GM23248 (cell line): ENCODE data around the gene TYW3. TPM values are rescaled to one million over a fixed set of nuclear protein-coding genes. Genes with fewer than 3 reads are reported as not detected.

ENCODE experiments used
- DNase-seq: peaks from one replicate; pipeline ENCODE4 v3.0.0-alpha.2; 2015
- H2AFZ ChIP-seq: fragments of 200-600 bp; sonication (generic); 2 replicates; pipeline ENCODE4 v1.6.1; 2016; ENCODE audit warnings: antibody characterized with exemption
- H3F3A ChIP-seq: fragments of 200-600 bp; sonication (generic); 2 replicates; pipeline ENCODE4 v1.6.1; 2016; ENCODE audit warnings: mild to moderate bottlenecking, antibody characterized with exemption, mixed run types; ENCODE audit not compliant: insufficient read depth
- H3K27ac ChIP-seq: fragments of 200-600 bp; sonication (generic); 2 replicates; pipeline ENCODE4 v1.5.1; 2016; ENCODE audit warnings: mild to moderate bottlenecking
- H3K27me3 ChIP-seq: fragments of 200-600 bp; sonication (generic); replicated peaks from 2 replicates; pipeline ENCODE4 v1.6.1; 2016; ENCODE audit warnings: mild to moderate bottlenecking; ENCODE audit not compliant: insufficient read depth
- H3K36me3 ChIP-seq: fragments of 200-600 bp; sonication (generic); 2 replicates; pipeline ENCODE4 v1.6.1; 2016; ENCODE audit warnings: low read depth, mild to moderate bottlenecking
- H3K4me1 ChIP-seq: fragments of 200-600 bp; sonication (generic); 2 replicates; pipeline ENCODE4 v1.6.1; 2016; ENCODE audit warnings: mild to moderate bottlenecking; ENCODE audit not compliant: insufficient read depth
- H3K4me2 ChIP-seq: fragments of 200-600 bp; sonication (generic); one replicate; pipeline ENCODE4 v1.6.1; 2016; ENCODE audit warnings: mild to moderate bottlenecking; ENCODE audit not compliant: unreplicated experiment
- H3K4me3 ChIP-seq: fragments of 200-600 bp; sonication (generic); 2 replicates; pipeline ENCODE4 v1.5.1; 2016; ENCODE audit warnings: mild to moderate bottlenecking
- H3K79me2 ChIP-seq: fragments of 200-600 bp; sonication (generic); 2 replicates; pipeline ENCODE4 v1.6.1; 2016; ENCODE audit warnings: mild to moderate bottlenecking; ENCODE audit not compliant: insufficient read depth
- H3K9ac ChIP-seq: fragments of 200-600 bp; sonication (generic); 2 replicates; pipeline ENCODE4 v1.6.1; 2016; ENCODE audit warnings: mild to moderate bottlenecking
- H3K9me2 ChIP-seq: fragments of 200-600 bp; sonication (generic); 2 replicates; pipeline ENCODE4 v1.6.1; 2016; ENCODE audit warnings: mixed run types, mild to moderate bottlenecking, moderate library complexity; ENCODE audit not compliant: insufficient read depth
- H3K9me3 ChIP-seq: fragments of 200-600 bp; sonication (generic); one replicate; pipeline ENCODE4 v1.6.1; 2017; ENCODE audit warnings: low read depth
- H4K20me1 ChIP-seq: fragments of 200-600 bp; sonication (generic); 2 replicates; pipeline ENCODE4 v1.6.0; 2016; ENCODE audit not compliant: insufficient read depth
- EZH2 ChIP-seq: fragments of 200-600 bp; sonication (generic); IDR thresholded peaks from 2 replicates; pipeline ENCODE4 v1.6.1; 2018; ENCODE audit warnings: antibody characterized with exemption, mild to moderate bottlenecking; ENCODE audit not compliant: insufficient read depth, poor library complexity, severe bottlenecking
- EZH2phosphoT487 ChIP-seq: fragments of 200-600 bp; sonication (generic); IDR thresholded peaks from 2 replicates; pipeline ENCODE4 v1.6.1; 2018; ENCODE audit warnings: antibody characterized with exemption, moderate library complexity, mild to moderate bottlenecking, low read depth; ENCODE audit not compliant: insufficient read depth
- WGBS, 2 experiments: methylation state at CpG; one replicate each; pipeline ENCODE4 v1.1.6; 2015 to 2017; ENCODE audit warnings: low lambda C conversion rate in 2 of 2, low coverage in 1 of 2; ENCODE audit errors: missing lambda C conversion rate in 2 of 2; 5-methylcytosine and 5-hydroxymethylcytosine counted together
- in situ Hi-C: fragments of 300-500 bp; cut with MboI; formaldehyde crosslinking; loops from 2 replicates; pipeline ENCODE4 v1.15.0; 2020
- polyA plus RNA-seq: library from polyadenylated mRNA; unstranded; fragments of >200 nt; fragmentation: Nextera tagmentation; extraction: Ambion mirVana; gene quantifications from 2 replicates; pipeline ENCODE4 v1.2.1, GENCODE V29; 2016
- total RNA-seq: library from RNA; depleted of rRNA; stranded (reverse); fragments of >200 nt; shearing (Covaris generic); gene quantifications from 2 replicates; pipeline ENCODE4 v1.2.3, GENCODE V29; 2014

The TYW3 gene
- total and polyA plus RNA-seq, 2 experiments from 2014 or later, result 16.0 TPM

DNA sequence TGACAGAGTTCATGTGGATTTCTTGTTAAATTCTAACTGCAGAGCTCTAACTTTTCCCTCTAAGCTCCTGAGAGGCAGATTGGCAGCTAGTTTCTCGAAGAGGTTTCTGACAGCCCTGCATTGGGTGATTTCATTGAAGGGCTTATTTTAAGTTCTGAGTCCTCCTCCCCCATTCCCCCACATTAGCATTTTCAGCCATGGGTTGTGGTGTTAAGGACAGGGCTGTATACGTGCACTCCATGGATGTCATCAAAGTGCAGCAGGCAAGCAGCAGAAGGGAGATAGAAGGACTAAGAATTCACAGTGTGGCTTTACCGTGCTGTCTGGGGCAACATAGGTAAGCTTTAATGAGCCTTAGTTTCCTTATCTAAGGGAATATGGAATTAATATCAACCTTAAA is 19.1 kb upstream of the TYW3 start:
- Histone ChIP-seq H2AFZ (no peak overlapping the region), H3K4me1 (no peaks in the 10 kb centered on the region), H3K4me3 (no peak overlapping the region), H3K27ac (no peak overlapping the region), H3K27me3 (no peaks in the 10 kb centered on the region), H4K20me1 (no peaks in the 10 kb centered on the region), H3K79me2 (no peaks in the 10 kb centered on the region), H3K4me2 (no peak overlapping the region), H3K36me3 (no peaks in the 10 kb centered on the region; the same call in 1 of the 2 replicates), H3K9ac (no peak overlapping the region), H3K9me3 (no peaks in the 10 kb centered on the region), H3K9me2 (no peaks in the 10 kb centered on the region), H3F3A (no peaks in the 10 kb centered on the region)
- WGBS, 2 experiments, result 86 to 93% methylated on average over 3 of the region's 3 CpGs
- TF ChIP-seq EZH2phosphoT487, result no peak
- TF ChIP-seq EZH2, result no peak
- no peak for DNase-seq
- in situ Hi-C loops, result no loop called here

DNA sequence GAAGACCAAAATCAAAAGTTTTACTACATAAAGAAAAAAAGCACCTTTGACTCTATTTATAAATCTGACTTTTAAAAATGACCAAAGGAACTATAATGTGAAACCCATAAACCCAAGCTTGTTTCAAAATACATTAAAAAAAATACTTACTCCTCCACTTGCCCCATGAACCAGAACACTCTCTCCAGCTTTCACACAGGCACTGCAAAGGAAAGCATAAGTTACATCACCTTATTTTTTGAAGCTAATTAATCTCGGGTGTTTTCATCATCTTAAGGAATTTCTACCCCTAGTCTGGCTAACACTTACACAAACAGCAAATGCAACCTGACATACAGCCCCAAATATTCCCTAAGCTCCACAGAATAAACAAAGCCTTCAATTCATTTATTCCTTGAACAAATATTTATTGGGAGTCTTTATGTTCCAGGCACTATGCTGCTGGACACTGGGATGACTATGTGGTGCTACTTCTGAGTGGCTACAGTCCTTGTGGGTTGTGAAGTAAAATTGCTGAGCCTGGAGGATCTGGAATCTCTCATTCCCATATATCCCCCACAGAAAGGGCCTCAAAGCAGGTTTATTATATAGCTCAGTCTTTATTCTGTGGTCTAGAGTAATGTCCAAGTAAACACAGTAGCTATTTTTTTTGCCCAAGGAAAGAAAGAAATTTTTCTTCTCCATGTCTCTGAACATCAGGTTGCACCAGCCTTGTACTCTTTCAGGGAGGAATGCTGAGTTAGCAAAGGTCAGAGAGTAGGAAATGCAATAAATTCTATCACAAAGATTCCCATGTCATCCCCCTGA is 18.3 kb upstream of the TYW3 start:
- no peaks in the 10 kb centered on the region for H4K20me1 ChIP-seq
- WGBS, 2 experiments, result 91 to 96% methylated on average over 1 of the region's 1 CpG
- TF ChIP-seq EZH2, result no peak
- no peak for TF ChIP-seq EZH2phosphoT487
- H3K9me2 ChIP-seq, result no peaks in the 10 kb centered on the region
- no peaks in the 10 kb centered on the region; the same call in 1 of the 2 replicates for H3K36me3 ChIP-seq
- H3K79me2 ChIP-seq, result no peaks in the 10 kb centered on the region
- no peak for DNase-seq
- H3K4me1 ChIP-seq, result no peaks in the 10 kb centered on the region
- no peak overlapping the region for H3K4me2 ChIP-seq
- no peaks in the 10 kb centered on the region for H3F3A ChIP-seq
- H3K27ac ChIP-seq, result no peak overlapping the region
- in situ Hi-C loops, result no loop called here
- H2AFZ ChIP-seq, result no peak overlapping the region
- no peaks in the 10 kb centered on the region for H3K27me3 ChIP-seq
- no peak overlapping the region for H3K4me3 ChIP-seq
- H3K9me3 ChIP-seq, result no peaks in the 10 kb centered on the region
- no peak overlapping the region for H3K9ac ChIP-seq

DNA sequence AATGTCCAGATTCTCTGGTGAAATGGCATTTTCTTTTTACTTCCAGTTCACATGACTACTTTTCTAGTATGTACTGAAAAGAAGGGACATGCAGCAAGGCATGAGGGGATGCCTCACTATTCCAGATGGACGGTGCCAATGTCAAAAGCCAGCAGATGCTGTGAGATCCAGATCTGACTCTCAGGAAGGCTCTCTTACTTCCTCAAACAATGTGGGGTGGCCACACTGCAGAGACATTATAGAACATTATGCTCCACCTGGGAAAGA is 17.8 kb upstream of the TYW3 start:
- in situ Hi-C loops, result no loop called here
- Histone ChIP-seq H3K9me2 (no peaks in the 10 kb centered on the region), H3K9me3 (no peaks in the 10 kb centered on the region), H3K27ac (no peak overlapping the region), H3K36me3 (no peaks in the 10 kb centered on the region; the same call in 1 of the 2 replicates), H2AFZ (no peak overlapping the region), H4K20me1 (no peaks in the 10 kb centered on the region), H3K27me3 (no peaks in the 10 kb centered on the region), H3F3A (no peaks in the 10 kb centered on the region), H3K4me3 (no peak overlapping the region), H3K79me2 (no peaks in the 10 kb centered on the region), H3K4me2 (no peak overlapping the region), H3K4me1 (no peaks in the 10 kb centered on the region), H3K9ac (no peak overlapping the region)
- WGBS, 2 experiments, result 47 to 64% methylated on average over 1 of the region's 1 CpG
- DNase-seq, result no peak
- TF ChIP-seq EZH2 (no peak), EZH2phosphoT487 (no peak)

GRCh38 chr1:74715806-74716205 is 17.1 kb upstream of the TYW3 start:
- no peaks in the 10 kb centered on the region for H3F3A ChIP-seq
- H2AFZ ChIP-seq, result no peak overlapping the region
- no peak overlapping the region for H3K9ac ChIP-seq
- H4K20me1 ChIP-seq, result no peaks in the 10 kb centered on the region
- WGBS, 2 experiments, result 74% methylated on average over 6 of the region's 6 CpGs
- in situ Hi-C loops, result no loop called here
- H3K4me3 ChIP-seq, result no peak overlapping the region
- no peaks in the 10 kb centered on the region for H3K27me3 ChIP-seq
- no peak overlapping the region for H3K27ac ChIP-seq
- no peak for DNase-seq
- no peaks in the 10 kb centered on the region; the same call in 1 of the 2 replicates for H3K36me3 ChIP-seq
- no peak for TF ChIP-seq EZH2phosphoT487
- H3K4me1 ChIP-seq, result no peaks in the 10 kb centered on the region
- H3K4me2 ChIP-seq, result no peak overlapping the region
- no peaks in the 10 kb centered on the region for H3K9me2 ChIP-seq
- H3K9me3 ChIP-seq, result no peaks in the 10 kb centered on the region
- no peaks in the 10 kb centered on the region for H3K79me2 ChIP-seq

DNA sequence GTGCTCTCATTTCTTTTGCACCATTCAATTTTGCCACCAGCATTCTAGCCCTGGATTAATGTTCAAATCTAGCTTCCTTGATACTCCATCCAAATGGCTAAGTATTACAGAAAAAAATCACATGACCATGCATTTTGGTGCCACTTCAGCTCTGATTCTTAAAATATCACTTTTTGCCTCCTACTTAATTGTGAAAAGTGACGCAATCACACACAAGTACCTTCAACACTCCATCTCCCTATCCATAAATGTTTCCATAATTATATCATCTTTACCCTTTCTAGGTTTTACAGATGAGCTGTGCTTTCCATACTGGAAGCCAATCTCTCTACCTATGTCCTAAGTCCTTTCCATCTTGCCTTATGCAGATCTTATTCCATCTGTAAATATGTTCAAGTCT is 16.1 kb upstream of the TYW3 start:
- no peaks in the 10 kb centered on the region for H4K20me1 ChIP-seq
- 96% methylated on average over 1 of the region's 1 CpG for WGBS, 2 experiments
- peaks cover 6% of the 10 kb centered on the region; the same call in 1 of the 2 replicates for H3K36me3 ChIP-seq

More for the DNA sequence above, 16.1 kb upstream of the TYW3 start:
- Histone ChIP-seq H3K9me2 (no peaks in the 10 kb centered on the region), H3K79me2 (no peaks in the 10 kb centered on the region), H3K4me2 (no peak overlapping the region), H3F3A (no peaks in the 10 kb centered on the region), H3K4me1 (no peaks in the 10 kb centered on the region), H3K9ac (no peak overlapping the region), H2AFZ (no peak overlapping the region), H3K4me3 (no peak overlapping the region), H3K9me3 (no peaks in the 10 kb centered on the region), H3K27me3 (no peaks in the 10 kb centered on the region), H3K27ac (no peak overlapping the region)
- no peak for TF ChIP-seq EZH2phosphoT487
- TF ChIP-seq EZH2, result no peak
- DNase-seq, result no peak
- in situ Hi-C loops, result no loop called here
